ENCODE measurements around the gene UGCG.

DNA sequence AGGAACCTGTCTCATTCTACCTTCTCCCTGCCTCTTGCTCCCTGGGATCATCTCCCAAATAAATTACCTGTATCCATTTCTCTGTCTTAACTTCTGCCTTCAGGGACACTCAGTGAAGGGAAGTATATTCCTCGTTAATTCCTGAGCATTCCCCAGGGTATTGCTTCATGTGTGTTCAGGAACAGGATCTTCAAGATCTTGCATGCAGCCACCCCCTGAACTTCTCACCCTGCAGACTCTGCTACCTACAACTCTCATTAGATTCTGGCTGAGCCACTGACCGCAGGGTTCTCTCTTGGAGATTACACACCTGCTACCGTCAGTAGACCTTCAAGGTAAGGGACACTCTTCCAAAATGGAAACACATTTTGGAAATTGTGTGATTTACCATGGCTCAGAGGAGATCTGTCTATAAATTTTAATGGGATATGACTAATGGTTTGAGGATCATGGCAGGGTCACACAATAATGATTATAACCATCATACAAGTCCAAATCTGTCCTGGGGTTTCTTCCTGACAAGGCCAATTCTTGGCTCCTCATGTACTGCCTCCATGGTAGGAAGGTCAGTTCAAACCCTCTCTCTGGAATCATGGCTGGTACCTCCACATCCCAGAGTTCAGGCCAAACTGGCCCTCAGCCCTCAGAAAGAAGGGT lies 38.9 kb upstream of the UGCG start:
- TF ChIP-seq, protein P1, sequence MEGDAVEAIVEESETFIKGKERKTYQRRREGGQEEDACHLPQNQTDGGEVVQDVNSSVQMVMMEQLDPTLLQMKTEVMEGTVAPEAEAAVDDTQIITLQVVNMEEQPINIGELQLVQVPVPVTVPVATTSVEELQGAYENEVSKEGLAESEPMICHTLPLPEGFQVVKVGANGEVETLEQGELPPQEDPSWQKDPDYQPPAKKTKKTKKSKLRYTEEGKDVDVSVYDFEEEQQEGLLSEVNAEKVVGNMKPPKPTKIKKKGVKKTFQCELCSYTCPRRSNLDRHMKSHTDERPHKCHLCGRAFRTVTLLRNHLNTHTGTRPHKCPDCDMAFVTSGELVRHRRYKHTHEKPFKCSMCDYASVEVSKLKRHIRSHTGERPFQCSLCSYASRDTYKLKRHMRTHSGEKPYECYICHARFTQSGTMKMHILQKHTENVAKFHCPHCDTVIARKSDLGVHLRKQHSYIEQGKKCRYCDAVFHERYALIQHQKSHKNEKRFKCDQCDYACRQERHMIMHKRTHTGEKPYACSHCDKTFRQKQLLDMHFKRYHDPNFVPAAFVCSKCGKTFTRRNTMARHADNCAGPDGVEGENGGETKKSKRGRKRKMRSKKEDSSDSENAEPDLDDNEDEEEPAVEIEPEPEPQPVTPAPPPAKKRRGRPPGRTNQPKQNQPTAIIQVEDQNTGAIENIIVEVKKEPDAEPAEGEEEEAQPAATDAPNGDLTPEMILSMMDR (IDR thresholded peaks at IDR 0.05) = no peak
- TF ChIP-seq POLR2A (IDR thresholded peaks at IDR 0.05) = no peak
